K562 (cell line): ENCODE measurements around the gene SERPINE1. TPM values are rescaled to one million over a fixed set of nuclear protein-coding genes. Genes with fewer than 3 reads are reported as not detected.

Experiments
- ATAC-seq: fragments of 200-7000 bp; cut with Tn5 transposase; 3 replicates; pipeline ENCODE4 v1.9.1; 2020; ENCODE audit warnings: moderate library complexity
- BruUV-seq: library from RNA; stranded (reverse); fragments of 400-500 nt; replicated peaks from 2 replicates; lab custom pipeline; 2021; lab: Mats Ljungman, UMichigan
- CTCF ChIA-PET: fragments of 300-600 bp; formaldehyde crosslinking; extraction: SDS; loops from one replicate; lab custom pipeline; 2021; ENCODE audit warnings: low intra/inter-chr PET ratio; lab: Yijun Ruan, JAX
- POLR2A ChIA-PET: fragments of 300-600, 350-650 bp; sonication (Branson Sonifier 250); formaldehyde crosslinking; extraction: SDS; loops from one replicate; lab custom pipeline; 2021; ENCODE audit warnings: antibody characterized with exemption, inconsistent platforms; lab: Yijun Ruan, JAX
- DNase-seq, 4 experiments: peaks; one replicate each; pipeline versions ENCODE4 v3.0.0 to v3.0.0-alpha.2; 2011 to 2018; ENCODE audit warnings: low spot score in 3 of 4, mixed read lengths in 3 of 4; ENCODE audit errors: extremely low read depth in 1 of 4
- FAIRE-seq: peaks from 2 replicates; lab custom pipeline; 2011; peaks lifted over from hg19 to GRCh38; lab: Jason Lieb, UNC
- H2AFZ ChIP-seq: 2 replicates; pipeline ENCODE4 v1.6.0; 2011; ENCODE audit warnings: low read depth, low read length, control low read depth, inconsistent platforms
- H3K27ac ChIP-seq: fragments of 200-600 bp; 3 replicates; pipeline ENCODE4 v1.8.0; 2011; ENCODE audit warnings: low read depth, mild to moderate bottlenecking, control low read depth, inconsistent platforms, low read length, moderate library complexity, mixed read lengths; ENCODE audit errors: extremely low read depth
- H3K27me3 ChIP-seq, 2 experiments: fragments of 300-600 bp in 1 of 2; 2 replicates in 1 of 2; 3 replicates in 1 of 2; pipeline versions ENCODE4 v1.6.0 to v1.8.0; 2011; ENCODE audit warnings: inconsistent platforms in 2 of 2, low read length in 2 of 2, mild to moderate bottlenecking in 1 of 2, mixed read lengths in 1 of 2, moderate library complexity in 1 of 2; ENCODE audit not compliant: control insufficient read depth in 2 of 2, insufficient read depth in 2 of 2
- H3K36me3 ChIP-seq: fragments of 300-600 bp; 3 replicates; pipeline ENCODE4 v1.8.0; 2011; ENCODE audit warnings: mild to moderate bottlenecking, low read length, inconsistent platforms; ENCODE audit not compliant: control insufficient read depth, insufficient read depth
- H3K4me1 ChIP-seq, 2 experiments: fragments of 200-600 bp in 1 of 2; replicated peaks in 1 of 2; 2 replicates in 1 of 2; 3 replicates in 1 of 2; pipeline versions ENCODE4 v1.5.1 to v1.8.0; 2011; ENCODE audit warnings: inconsistent platforms in 2 of 2, low read length in 2 of 2, mild to moderate bottlenecking in 1 of 2, mixed read lengths in 1 of 2, moderate library complexity in 1 of 2; ENCODE audit not compliant: control insufficient read depth in 2 of 2, insufficient read depth in 2 of 2
- H3K4me2 ChIP-seq: 2 replicates; pipeline ENCODE4 v1.6.1; 2011; ENCODE audit warnings: low read length, control low read depth, inconsistent platforms, mixed read lengths; ENCODE audit not compliant: insufficient read depth
- H3K4me3 ChIP-seq: fragments of 200-600 bp; sonication (generic), shearing (Covaris generic); 2 replicates; pipeline ENCODE4 v1.5.1; 2016; ENCODE audit warnings: control low read depth, inconsistent platforms
- H3K79me2 ChIP-seq: fragments of 200-600 bp; 3 replicates; pipeline ENCODE4 v1.8.0; 2011; ENCODE audit warnings: low read length, inconsistent platforms; ENCODE audit not compliant: control insufficient read depth, insufficient read depth
- H3K9ac ChIP-seq, 2 experiments: 2 replicates each; pipeline versions ENCODE4 v1.6.0 to v1.6.1; 2011; ENCODE audit warnings: low read depth in 2 of 2, low read length in 2 of 2, control low read depth in 1 of 2, inconsistent platforms in 1 of 2, mild to moderate bottlenecking in 1 of 2, mixed read lengths in 1 of 2; ENCODE audit not compliant: insufficient read depth in 1 of 2
- H3K9me1 ChIP-seq: one replicate; pipeline ENCODE4 v1.6.0; 2011; ENCODE audit warnings: inconsistent platforms, mild to moderate bottlenecking, low read length, moderate library complexity; ENCODE audit not compliant: control insufficient read depth, insufficient read depth
- H3K9me3 ChIP-seq: replicated peaks from 2 replicates; pipeline ENCODE4 v1.5.1; 2011; ENCODE audit warnings: low read depth, low read length, inconsistent platforms; ENCODE audit not compliant: control insufficient read depth, insufficient read depth
- H4K20me1 ChIP-seq: replicated peaks from 2 replicates; pipeline ENCODE4 v1.6.1; 2011; ENCODE audit warnings: low read length, inconsistent platforms, mixed read lengths; ENCODE audit not compliant: control insufficient read depth, insufficient read depth
- ATF4 ChIP-seq: fragments of 450-650 bp; formaldehyde crosslinking; IDR thresholded peaks from 2 replicates; pipeline ENCODE4 v1.4.0; 2022; ENCODE audit warnings: mild to moderate bottlenecking, moderate library complexity
- CEBPB ChIP-seq: fragments of 450-650 bp; IDR thresholded peaks from 2 replicates; pipeline ENCODE4 v1.6.1; 2016; ENCODE audit warnings: missing genetic modification characterization, missing compliant biosample characterization
- CREB1 ChIP-seq, 2 experiments: sonication (generic) in 1 of 2; formaldehyde crosslinking in 1 of 2; IDR thresholded peaks; 2 replicates each; pipeline versions ENCODE4 v1.6.1 to v1.8.0; 2012 to 2022; ENCODE audit warnings: inconsistent platforms in 1 of 2, mild to moderate bottlenecking in 1 of 2, missing genetic modification reagents in 1 of 2, moderate library complexity in 1 of 2
- E2F1 ChIP-seq: sonication (generic); formaldehyde crosslinking; IDR thresholded peaks from 2 replicates; pipeline ENCODE4 v1.8.1; 2023; ENCODE audit warnings: mild to moderate bottlenecking, missing genetic modification reagents, moderate library complexity
- ELK1 ChIP-seq: sonication (generic); formaldehyde crosslinking; IDR thresholded peaks from 2 replicates; pipeline ENCODE4 v1.8.1; 2022; ENCODE audit warnings: missing genetic modification reagents
- FOS ChIP-seq: IDR thresholded peaks from 3 replicates; pipeline ENCODE4 v1.6.1; 2011; ENCODE audit not compliant: insufficient read length; ENCODE audit errors: extremely low read depth
- GABPA ChIP-seq: fragments of 200-800 bp; sonication (Bioruptor generic); conservative IDR thresholded peaks from 2 replicates; pipeline ENCODE4 v1.6.1; 2016; ENCODE audit warnings: low read depth, missing genetic modification characterization, missing compliant biosample characterization
- PHF8 ChIP-seq: fragments of 200-600 bp; sonication (generic); IDR thresholded peaks from 2 replicates; pipeline ENCODE4 v1.6.1; 2012; ENCODE audit warnings: mixed run types, mild to moderate bottlenecking, inconsistent platforms, low read length, moderate library complexity, borderline replicate concordance
- POLR2A ChIP-seq: fragments of 450-650 bp; conservative IDR thresholded peaks from 2 replicates; pipeline ENCODE4 v1.6.1; 2016
- POLR2G ChIP-seq: fragments of 200-400 bp; formaldehyde crosslinking; IDR thresholded peaks from 2 replicates; pipeline ENCODE4 v1.6.1; 2017; ENCODE audit warnings: low read depth, mild to moderate bottlenecking, antibody characterized with exemption, low read length, moderate library complexity
- SIN3A ChIP-seq, 2 experiments: fragments of 150-350 bp in 1 of 2; IDR thresholded peaks; 2 replicates each; pipeline ENCODE4 v1.6.1; 2011 to 2016; ENCODE audit warnings: borderline replicate concordance in 2 of 2, low read depth in 2 of 2, low read length in 2 of 2, mild to moderate bottlenecking in 2 of 2, moderate library complexity in 2 of 2; ENCODE audit not compliant: control insufficient read depth in 1 of 2
- SMC3 ChIP-seq: conservative IDR thresholded peaks from 2 replicates; pipeline ENCODE4 v1.6.1; 2011; ENCODE audit warnings: low read depth, low read length, improper control_type of control experiment; ENCODE audit not compliant: insufficient read depth
- ZFP1 ChIP-seq: fragments of 450-650 bp; formaldehyde crosslinking; IDR thresholded peaks from 2 replicates; pipeline ENCODE4 v1.4.0; 2020; ENCODE audit warnings: mild to moderate bottlenecking, mixed read lengths
- ZNF764 ChIP-seq: fragments of 250-450 bp; sonication (Bioruptor Pico); IDR thresholded peaks from 2 replicates; pipeline ENCODE4 v1.4.0; 2020; ENCODE audit warnings: low read depth, mild to moderate bottlenecking, moderate library complexity
- whole genome bisulfite sequencing: fragments of 100-300 bp; shearing (Covaris generic); methylation state at CpG from one replicate; pipeline ENCODE4 v1.1.6; 2016; ENCODE audit warnings: low coverage, mixed read lengths; ENCODE audit not compliant: insufficient coverage; ENCODE audit errors: missing lambda C conversion rate; 5-methylcytosine and 5-hydroxymethylcytosine counted together
- in situ Hi-C: fragments of 300-500 bp; cut with MboI; formaldehyde crosslinking; loops from 4 replicates; pipeline ENCODE4 v1.15.0; 2018; ENCODE audit warnings: inconsistent platforms, mixed read lengths
- intact Hi-C: fragments of 100-400 bp; cut with micrococcal nuclease; formaldehyde crosslinking; loops from 2 replicates; pipeline ENCODE4 v1.14.2; 2022
- polyA plus RNA-seq, 8 experiments: library from polyadenylated mRNA; depleted of rRNA in 4 of 8; stranded (reverse) in 5 of 8; unstranded in 3 of 8; fragments of >200 nt; fragmentation: Nextera tagmentation in 2 of 8; fragmentation: Illumina TruSeq in 1 of 8; extraction: Ambion mirVana in 2 of 8; extraction: Trizol in 1 of 8; gene quantifications; 2 replicates each; pipeline versions ENCODE4 v1.2.1 to v1.2.3, GENCODE V29; 2011 to 2014; ENCODE audit warnings: inconsistent platforms in 1 of 8, missing spikeins in 1 of 8
- total RNA-seq, 7 experiments: library from RNA; depleted of rRNA in 6 of 7; stranded (reverse); fragments of >200 nt in 6 of 7; fragmentation: Illumina TruSeq in 2 of 7; extraction: Trizol in 2 of 7; gene quantifications; 2 replicates each; pipeline versions ENCODE4 v1.2.1 to v1.2.3, GENCODE V29; 2011 to 2021; ENCODE audit warnings: low replicate concordance in 1 of 7
- TF ChIP-seq, protein P1 (sequence below): fragments of 250-450 bp; sonication (Bioruptor Pico); IDR thresholded peaks from 2 replicates; pipeline ENCODE4 v1.5.0; 2021

Gene SERPINE1
- total and polyA plus RNA-seq, 9 of the 15 experiments (the other 6 are each of a cell fraction or from before 2014, with no cell fraction given): 0.22 to 4.8 (median 0.91) TPM

DNA sequence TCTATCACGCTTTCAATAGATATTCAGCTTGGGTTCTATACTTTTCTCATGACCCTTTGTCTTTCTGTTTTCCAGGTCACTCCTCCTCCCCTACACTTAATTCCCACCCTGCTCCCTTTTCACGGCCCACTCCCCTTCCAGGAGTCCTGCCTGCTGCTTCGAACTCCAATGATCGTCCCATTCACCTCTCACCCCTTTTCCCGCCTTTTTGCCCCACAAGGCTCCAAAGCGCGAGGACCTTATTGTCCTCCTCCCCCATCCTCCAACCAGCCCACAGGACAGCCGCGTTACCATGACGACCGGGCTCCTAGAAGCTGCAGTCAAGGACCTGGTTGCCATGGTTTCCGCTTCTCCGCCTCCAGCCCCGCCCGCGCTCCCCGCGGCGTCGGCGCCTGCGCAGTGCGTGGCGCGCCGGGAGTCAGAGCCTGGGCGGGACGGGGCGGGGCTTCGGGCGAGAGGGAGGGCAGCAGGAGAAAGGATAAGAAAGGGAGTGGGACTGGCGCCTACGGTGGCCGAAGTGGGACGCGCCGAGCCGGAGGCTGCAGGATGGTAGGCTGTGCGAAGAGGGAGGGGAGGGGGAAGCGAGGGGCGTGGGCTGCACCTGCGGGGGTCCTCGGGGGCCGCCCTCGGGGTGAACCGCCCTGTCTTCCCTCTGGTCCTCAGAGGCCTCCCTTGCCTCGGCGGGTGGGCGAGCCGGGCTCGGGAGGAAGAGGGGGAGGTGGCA is 27.2 kb downstream of the SERPINE1 start, which contains the start of gene AP1S1 (continued):
- TF ChIP-seq SMC3: no peak
- TF ChIP-seq, all 486 proteins: peak for 93

DNA sequence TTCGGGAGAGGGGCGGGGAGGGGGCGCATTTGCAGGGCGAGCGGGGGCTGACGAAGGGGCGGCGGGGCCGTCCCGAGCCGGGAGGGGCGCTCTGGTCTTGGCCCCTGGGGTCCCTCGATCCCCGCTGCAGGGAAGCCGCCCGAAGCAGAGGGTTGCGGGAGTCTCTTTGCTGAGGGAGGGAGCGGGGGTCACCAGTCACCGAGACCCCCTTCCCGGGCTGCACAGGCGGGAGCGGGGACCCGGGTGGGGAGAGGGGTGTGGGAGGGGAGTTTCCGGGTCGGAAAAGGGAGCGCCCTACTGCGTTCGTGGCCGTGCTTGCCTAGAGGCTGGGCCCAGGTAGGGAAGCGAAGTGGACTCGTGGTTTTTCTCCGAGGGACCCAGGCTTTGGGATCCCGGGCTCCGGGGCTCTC is 27.8 kb downstream of the SERPINE1 start:
- POLR2A ChIA-PET: interaction anchor here (0.7 kb wide), 1 partner anchor 11 kb away, joined by 3 read pairs; no protein-coding TSS in a partner anchor
- TF ChIP-seq ZNF764 (CRISPR knock-in tag): no peak
- TF ChIP-seq FOS: no peak
- TF ChIP-seq PHF8: peak; percentile 12; the same call in 1 of the 2 replicates
- TF ChIP-seq ELK1 (CRISPR knock-in tag): no peak
- no peak for TF ChIP-seq E2F1 (CRISPR knock-in tag)
- TF ChIP-seq ZFP1: no peak
- 0 out of 4 replicates have a peak, but pooled peaks of 1 of the 2 experiments have one; percentile 11 for TF ChIP-seq SIN3A (IDR thresholded peaks at IDR 0.05; ENCODE audit: borderline replicate concordance in 2 of 2, control insufficient read depth in 1 of 2, low read depth in 2 of 2, low read length in 2 of 2)
- 0 out of 2 replicates have a peak, but pooled peaks have one; percentile 25 for TF ChIP-seq GABPA (tag)
- TF ChIP-seq POLR2A: no peak
- TF ChIP-seq CEBPB (tag): no peak
- TF ChIP-seq CREB1 (IDR thresholded peaks at IDR 0.05): no peak
- no peak for TF ChIP-seq CREB1 (CRISPR knock-in tag; IDR thresholded peaks at IDR 0.05)
- TF ChIP-seq ATF4 (CRISPR knock-in tag): no peak
- TF ChIP-seq POLR2G: no peak; the same call in 1 of the 2 replicates
- TF ChIP-seq, protein P1, sequence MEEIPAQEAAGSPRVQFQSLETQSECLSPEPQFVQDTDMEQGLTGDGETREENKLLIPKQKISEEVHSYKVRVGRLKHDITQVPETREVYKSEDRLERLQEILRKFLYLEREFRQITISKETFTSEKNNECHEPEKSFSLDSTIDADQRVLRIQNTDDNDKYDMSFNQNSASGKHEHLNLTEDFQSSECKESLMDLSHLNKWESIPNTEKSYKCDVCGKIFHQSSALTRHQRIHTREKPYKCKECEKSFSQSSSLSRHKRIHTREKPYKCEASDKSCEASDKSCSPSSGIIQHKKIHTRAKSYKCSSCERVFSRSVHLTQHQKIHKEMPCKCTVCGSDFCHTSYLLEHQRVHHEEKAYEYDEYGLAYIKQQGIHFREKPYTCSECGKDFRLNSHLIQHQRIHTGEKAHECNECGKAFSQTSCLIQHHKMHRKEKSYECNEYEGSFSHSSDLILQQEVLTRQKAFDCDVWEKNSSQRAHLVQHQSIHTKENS (CRISPR knock-in tag): no peak

More for the DNA sequence above, 27.8 kb downstream of the SERPINE1 start:
- in situ Hi-C loops: no loop called here
- no peaks in the 10 kb centered on the region for H4K20me1 ChIP-seq
- no peak for DNase-seq
- intact Hi-C loops: no loop called here
- peak overlapping the region; percentile 79 for H3K4me3 ChIP-seq
- peak overlapping the region; percentile 66 to 93 for H3K9ac ChIP-seq
- H3K9me3 ChIP-seq: no peaks in the 10 kb centered on the region
- no peak for FAIRE-seq
- peak overlapping the region; percentile 49; the same call in 1 of the 3 replicates for H3K27ac ChIP-seq
- H3K4me1 ChIP-seq: peaks cover 20 to 33% of the 10 kb centered on the region in 2 experiments
- H3K36me3 ChIP-seq: peaks cover 34% of the 10 kb centered on the region; the same call in 2 of the 3 replicates
- H3K27me3 ChIP-seq: no peaks in the 10 kb centered on the region
- H2AFZ ChIP-seq: peak overlapping the region; percentile 65
- no TSS peak for BruUV-seq
- ATAC-seq: peak; percentile 59
- H3K9me1 ChIP-seq: no peaks in the 10 kb centered on the region
- peak overlapping the region; percentile 67 for H3K4me2 ChIP-seq
- peaks cover 12% of the 10 kb centered on the region for H3K79me2 ChIP-seq
- 4% methylated on average over 15 of the region's 34 CpGs for WGBS
- CTCF ChIA-PET: interaction anchor here (0.6 to 0.8 kb wide), 3 partner anchors 11 to 259 kb away, joined by 3 to 4 read pairs (median 3); partner anchors contain the start of gene ACHE
